ENCODE results near the gene PIGW. TPM values are rescaled to one million over a fixed set of nuclear protein-coding genes. Genes with fewer than 3 reads are reported as not detected.

PIGW gene
- total and polyA plus RNA-seq, 9 of the 15 experiments (the other 6 are each of a cell fraction or from before 2014, with no cell fraction given): 9.5 to 33.9 (median 21.2) TPM

DNA sequence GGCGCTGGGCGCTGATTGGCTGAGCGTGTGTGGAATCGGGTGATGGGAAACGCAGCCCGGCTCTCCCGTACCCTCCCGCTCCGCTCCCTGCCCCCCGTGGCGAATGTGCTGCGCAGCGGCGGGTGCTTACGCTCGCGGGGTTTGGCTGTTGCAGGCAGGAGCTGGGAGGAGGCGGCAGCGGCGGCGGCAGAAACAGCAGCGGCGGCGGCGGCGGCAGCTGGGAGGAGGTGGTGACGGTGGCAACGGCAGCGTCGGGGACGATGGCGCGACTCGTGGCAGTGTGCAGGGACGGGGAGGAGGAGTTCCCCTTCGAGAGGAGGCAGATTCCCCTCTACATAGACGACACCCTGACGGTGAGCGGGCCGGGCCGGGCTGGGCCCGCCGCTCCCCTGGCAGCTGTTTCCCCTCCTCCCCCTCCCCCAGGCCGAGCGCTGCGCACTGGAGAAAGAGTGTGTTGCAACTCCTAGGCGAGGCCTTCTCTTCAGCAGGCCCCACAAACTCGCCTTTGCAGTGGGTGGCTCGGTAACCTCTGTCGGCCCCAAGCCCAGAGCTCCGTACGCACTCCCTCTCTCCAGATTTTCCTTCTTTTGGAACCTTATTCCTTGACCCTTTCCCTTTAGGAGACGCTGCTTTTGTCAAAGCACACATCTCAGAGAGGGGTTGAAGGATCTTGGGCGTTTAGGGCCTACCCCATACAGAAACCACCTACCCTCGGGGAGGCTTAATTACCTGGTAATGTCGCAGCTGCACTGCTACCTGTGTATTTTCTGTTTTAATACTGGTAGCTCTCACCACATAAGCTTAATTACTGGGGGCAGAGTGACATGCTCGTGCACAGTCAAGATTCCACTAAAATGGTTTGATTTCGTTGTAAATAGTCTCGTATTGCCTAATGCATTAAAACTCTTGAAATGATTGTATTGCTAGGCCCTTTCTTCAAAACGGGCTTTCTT lies 11.0 kb downstream of the PIGW start (continued):
- TF ChIP-seq, protein P1, sequence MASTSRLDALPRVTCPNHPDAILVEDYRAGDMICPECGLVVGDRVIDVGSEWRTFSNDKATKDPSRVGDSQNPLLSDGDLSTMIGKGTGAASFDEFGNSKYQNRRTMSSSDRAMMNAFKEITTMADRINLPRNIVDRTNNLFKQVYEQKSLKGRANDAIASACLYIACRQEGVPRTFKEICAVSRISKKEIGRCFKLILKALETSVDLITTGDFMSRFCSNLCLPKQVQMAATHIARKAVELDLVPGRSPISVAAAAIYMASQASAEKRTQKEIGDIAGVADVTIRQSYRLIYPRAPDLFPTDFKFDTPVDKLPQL (IDR thresholded peaks at IDR 0.05; ENCODE audit: extremely low read depth, insufficient read length): no peak
- TF ChIP-seq CHD2 (IDR thresholded peaks at IDR 0.05; ENCODE audit: low read depth, low read length) (peak; percentile 94), NFIC (IDR thresholded peaks at IDR 0.05) (peak; percentile 84), XRCC3 (IDR thresholded peaks at IDR 0.05) (no peak), CBX1 (IDR thresholded peaks at IDR 0.05; ENCODE audit: low read depth) (0 out of 2 replicates have a peak, but pooled peaks have one; percentile 66), ZBTB5 (IDR thresholded peaks at IDR 0.05) (peak; percentile 68), ZKSCAN1 (IDR thresholded peaks at IDR 0.05; ENCODE audit: low read depth, low read length) (0 out of 2 replicates have a peak, but pooled peaks have one; percentile 33), ZNF77 (CRISPR knock-in tag; IDR thresholded peaks at IDR 0.05) (no peak), FIP1L1 (IDR thresholded peaks at IDR 0.05; ENCODE audit: low read depth, low read length, poor library complexity, severe bottlenecking) (peak; percentile 79), MAX (CRISPR knock-in tag; IDR thresholded peaks at IDR 0.05) (0 out of 2 replicates have a peak, but pooled peaks have one; percentile 25), HDAC1 (IDR thresholded peaks at IDR 0.05) (peak in 1 of 2 experiments; percentile 87; a peak in 2 of 4 replicates), ZNF184 (CRISPR knock-in tag; IDR thresholded peaks at IDR 0.05) (no peak), FOSL1 (tag; conservative IDR thresholded peaks at IDR 0.05) (0 out of 2 replicates have a peak, but pooled peaks have one; percentile 4)
- TF ChIP-seq, protein P2, sequence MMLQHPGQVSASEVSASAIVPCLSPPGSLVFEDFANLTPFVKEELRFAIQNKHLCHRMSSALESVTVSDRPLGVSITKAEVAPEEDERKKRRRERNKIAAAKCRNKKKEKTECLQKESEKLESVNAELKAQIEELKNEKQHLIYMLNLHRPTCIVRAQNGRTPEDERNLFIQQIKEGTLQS (IDR thresholded peaks at IDR 0.05): peak; percentile 47
- TF ChIP-seq, protein P2 (CRISPR knock-in tag; conservative IDR thresholded peaks at IDR 0.05): no peak
